ENCODE results near the gene POLD1.
"Not testable (repeated sequence)": the region's sequence is repeated elsewhere in the genome, so short reads cannot be mapped to it uniquely, and the experiment has no call there.

Gene POLD1

DNA sequence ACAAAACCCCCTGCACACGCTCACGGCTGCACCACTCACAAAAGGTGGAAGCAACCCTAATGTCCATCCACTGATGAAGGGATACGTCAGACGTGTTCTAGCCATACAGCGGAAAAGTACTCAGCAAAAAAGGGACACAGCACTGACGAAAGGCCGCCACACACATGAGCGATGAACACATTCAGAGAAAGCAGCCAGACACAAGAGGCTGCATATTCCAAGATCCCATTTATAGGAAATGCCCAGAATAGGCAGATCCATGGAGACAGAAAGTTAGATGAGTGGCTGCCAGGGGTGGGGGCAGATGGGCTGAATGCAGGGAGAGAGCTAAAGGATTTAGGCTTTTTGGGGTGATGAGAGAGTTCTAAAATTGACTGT lies 3.7 kb downstream of the POLD1 start:
- no peaks in the 10 kb centered on the region for H3K9me2 ChIP-seq (replicated peaks; ENCODE audit: control insufficient read depth, low read length)
- peaks cover 67% of the 10 kb centered on the region for H3K36me3 ChIP-seq (ENCODE audit: control insufficient read depth, low read length)
- H3K9me3 ChIP-seq (ENCODE audit: control insufficient read depth, insufficient read depth, low read length) = no peaks in the 10 kb centered on the region
- no peak overlapping the region for H3K4me3 ChIP-seq (ENCODE audit: low read length)
- TF ChIP-seq EZH2phosphoT487 (IDR thresholded peaks at IDR 0.05; ENCODE audit: borderline replicate concordance, low read length) = no peak
- H3K4me1 ChIP-seq (ENCODE audit: control insufficient read depth, low read length) = peaks cover 27% of the 10 kb centered on the region
- H4K20me1 ChIP-seq (ENCODE audit: control insufficient read depth, insufficient read depth, low read depth, low read length) = peaks cover 19% of the 10 kb centered on the region; the same call in 1 of the 2 replicates
- peaks cover 81% of the 10 kb centered on the region for H3K79me2 ChIP-seq (ENCODE audit: control insufficient read depth, low read length)
- H3K4me2 ChIP-seq (ENCODE audit: low read length) = no peak overlapping the region
- H3K27me3 ChIP-seq (ENCODE audit: control insufficient read depth, low read length) = no peaks in the 10 kb centered on the region
- no peaks in the 10 kb centered on the region for H3F3A ChIP-seq (ENCODE audit: control insufficient read depth, insufficient read depth)
- no peak overlapping the region for H3K27ac ChIP-seq (ENCODE audit: low read depth, low read length)

- Histone ChIP-seq H3K79me2 (ENCODE audit: control insufficient read depth, low read length) (peaks cover 93% of the 10 kb centered on the region), H3K4me1 (ENCODE audit: control insufficient read depth, low read length) (peaks cover 14% of the 10 kb centered on the region), H4K20me1 (ENCODE audit: control insufficient read depth, insufficient read depth, low read depth, low read length) (peaks cover 14% of the 10 kb centered on the region; the same call in 1 of the 2 replicates), H3K36me3 (ENCODE audit: control insufficient read depth, low read length) (peaks cover 72% of the 10 kb centered on the region)
- not testable (repeated sequence) for H3F3A ChIP-seq (ENCODE audit: control insufficient read depth, insufficient read depth); H3K27me3 ChIP-seq (ENCODE audit: control insufficient read depth, low read length); H3K27ac ChIP-seq (ENCODE audit: low read depth, low read length); H3K9me3 ChIP-seq (ENCODE audit: control insufficient read depth, insufficient read depth, low read length); H3K4me2 ChIP-seq (ENCODE audit: low read length); H3K9me2 ChIP-seq (replicated peaks; ENCODE audit: control insufficient read depth, low read length); H3K4me3 ChIP-seq (ENCODE audit: low read length)
Measured at GRCh38 chr19:50390295-50390694, 6.1 kb downstream of the POLD1 start.

- not testable (repeated sequence) for H3K4me1 ChIP-seq (ENCODE audit: control insufficient read depth, low read length); H3K27ac ChIP-seq (ENCODE audit: low read depth, low read length); H3F3A ChIP-seq (ENCODE audit: control insufficient read depth, insufficient read depth); H3K4me2 ChIP-seq (ENCODE audit: low read length); H3K9me3 ChIP-seq (ENCODE audit: control insufficient read depth, insufficient read depth, low read length); H3K27me3 ChIP-seq (ENCODE audit: control insufficient read depth, low read length); H3K4me3 ChIP-seq (ENCODE audit: low read length); H3K9me2 ChIP-seq (replicated peaks; ENCODE audit: control insufficient read depth, low read length)
- H4K20me1 ChIP-seq (ENCODE audit: control insufficient read depth, insufficient read depth, low read depth, low read length) = peaks cover 11% of the 10 kb centered on the region; the same call in 1 of the 2 replicates
- H3K79me2 ChIP-seq (ENCODE audit: control insufficient read depth, low read length) = peaks cover 93% of the 10 kb centered on the region
- peaks cover 70% of the 10 kb centered on the region for H3K36me3 ChIP-seq (ENCODE audit: control insufficient read depth, low read length)
Measured at GRCh38 chr19:50390952-50391351, 6.8 kb downstream of the POLD1 start.

DNA sequence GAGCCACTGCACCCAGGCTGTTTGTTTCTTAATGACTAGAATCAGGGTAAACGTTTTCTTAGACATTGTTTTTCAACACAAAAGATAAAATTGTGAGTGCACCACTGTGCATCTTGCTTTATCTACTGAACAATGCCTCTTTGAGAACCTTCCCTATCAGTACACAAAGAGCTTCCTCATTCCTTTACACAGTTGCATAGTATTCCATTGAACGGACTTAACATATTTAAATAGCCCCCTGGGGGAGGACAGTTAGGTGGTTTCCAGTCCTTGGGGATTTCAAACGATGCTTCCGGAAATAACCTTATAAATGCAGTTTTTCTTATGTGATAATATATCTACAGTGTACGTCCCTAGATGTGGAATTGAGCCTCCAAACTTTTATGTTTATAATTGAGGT lies 8.6 kb downstream of the POLD1 start:
- no peaks in the 10 kb centered on the region for H3K9me2 ChIP-seq (replicated peaks; ENCODE audit: control insufficient read depth, low read length)
- no peaks in the 10 kb centered on the region for H3K4me1 ChIP-seq (ENCODE audit: control insufficient read depth, low read length)
- no peaks in the 10 kb centered on the region for H3K9me3 ChIP-seq (ENCODE audit: control insufficient read depth, insufficient read depth, low read length)
- no peak overlapping the region for H3K27ac ChIP-seq (ENCODE audit: low read depth, low read length)
- TF ChIP-seq CTCF (IDR thresholded peaks at IDR 0.05; ENCODE audit: low read depth, low read length, poor library complexity, severe bottlenecking) = no peak
- no peak for TF ChIP-seq EZH2phosphoT487 (IDR thresholded peaks at IDR 0.05; ENCODE audit: borderline replicate concordance, low read length)
- peaks cover 57% of the 10 kb centered on the region for H3K36me3 ChIP-seq (ENCODE audit: control insufficient read depth, low read length)
- H3F3A ChIP-seq (ENCODE audit: control insufficient read depth, insufficient read depth) = 0 out of 2 replicates have a peak, but pooled peaks cover 2% of the 10 kb centered on the region
- H3K4me3 ChIP-seq (ENCODE audit: low read length) = no peak overlapping the region
- H3K27me3 ChIP-seq (ENCODE audit: control insufficient read depth, low read length) = no peaks in the 10 kb centered on the region
- H4K20me1 ChIP-seq (ENCODE audit: control insufficient read depth, insufficient read depth, low read depth, low read length) = peaks cover 5% of the 10 kb centered on the region
- H3K4me2 ChIP-seq (ENCODE audit: low read length) = no peak overlapping the region
- H3K79me2 ChIP-seq (ENCODE audit: control insufficient read depth, low read length) = peaks cover 91% of the 10 kb centered on the region

- peaks cover 55% of the 10 kb centered on the region for H3K36me3 ChIP-seq (ENCODE audit: control insufficient read depth, low read length)
- no peak overlapping the region for H3K27ac ChIP-seq (ENCODE audit: low read depth, low read length)
- peaks cover 91% of the 10 kb centered on the region for H3K79me2 ChIP-seq (ENCODE audit: control insufficient read depth, low read length)
- 0 out of 2 replicates have a peak, but pooled peaks cover 2% of the 10 kb centered on the region for H3F3A ChIP-seq (ENCODE audit: control insufficient read depth, insufficient read depth)
- TF ChIP-seq EZH2phosphoT487 (IDR thresholded peaks at IDR 0.05; ENCODE audit: borderline replicate concordance, low read length) = no peak
- no peak for TF ChIP-seq CTCF (IDR thresholded peaks at IDR 0.05; ENCODE audit: low read depth, low read length, poor library complexity, severe bottlenecking)
- H4K20me1 ChIP-seq (ENCODE audit: control insufficient read depth, insufficient read depth, low read depth, low read length) = peaks cover 7% of the 10 kb centered on the region
- no peaks in the 10 kb centered on the region for H3K9me3 ChIP-seq (ENCODE audit: control insufficient read depth, insufficient read depth, low read length)
- H3K4me2 ChIP-seq (ENCODE audit: low read length) = no peak overlapping the region
- H3K27me3 ChIP-seq (ENCODE audit: control insufficient read depth, low read length) = no peaks in the 10 kb centered on the region
- H3K4me1 ChIP-seq (ENCODE audit: control insufficient read depth, low read length) = no peaks in the 10 kb centered on the region
- H3K9me2 ChIP-seq (replicated peaks; ENCODE audit: control insufficient read depth, low read length) = no peaks in the 10 kb centered on the region
- no peak overlapping the region for H3K4me3 ChIP-seq (ENCODE audit: low read length)
Measured at GRCh38 chr19:50393589-50393988, 9.4 kb downstream of the POLD1 start.
